ENCODE data around the gene TMEM53.

- TF ChIP-seq CTCF (IDR thresholded peaks at IDR 0.05) = no peak
- no peak for TF ChIP-seq POLR2AphosphoS5 (IDR thresholded peaks at IDR 0.05; ENCODE audit: insufficient read depth in 1 of 2, low read depth in 1 of 2)
- no peak for TF ChIP-seq POLR2A (IDR thresholded peaks at IDR 0.05)
These were observed 54.9 kb downstream of the TMEM53 start for GRCh38 chr1:44619261-44619900.

Measured in vagina (tissue), 2 donors.